HTERT RPE-1 (cell line): Measurements from ENCODE around the gene TTC7B.
"Not testable (repeated sequence)": the region's sequence is repeated elsewhere in the genome, so short reads cannot be mapped to it uniquely, and the experiment has no call there.

ENCODE experiments used
- in situ Hi-C: fragments of 300-500 bp; cut with MboI; formaldehyde crosslinking; loops from 4 replicates; pipeline ENCODE4 v1.14.3; 2020; ENCODE audit warnings: low sequenced_read_pairs

Gene TTC7B

DNA sequence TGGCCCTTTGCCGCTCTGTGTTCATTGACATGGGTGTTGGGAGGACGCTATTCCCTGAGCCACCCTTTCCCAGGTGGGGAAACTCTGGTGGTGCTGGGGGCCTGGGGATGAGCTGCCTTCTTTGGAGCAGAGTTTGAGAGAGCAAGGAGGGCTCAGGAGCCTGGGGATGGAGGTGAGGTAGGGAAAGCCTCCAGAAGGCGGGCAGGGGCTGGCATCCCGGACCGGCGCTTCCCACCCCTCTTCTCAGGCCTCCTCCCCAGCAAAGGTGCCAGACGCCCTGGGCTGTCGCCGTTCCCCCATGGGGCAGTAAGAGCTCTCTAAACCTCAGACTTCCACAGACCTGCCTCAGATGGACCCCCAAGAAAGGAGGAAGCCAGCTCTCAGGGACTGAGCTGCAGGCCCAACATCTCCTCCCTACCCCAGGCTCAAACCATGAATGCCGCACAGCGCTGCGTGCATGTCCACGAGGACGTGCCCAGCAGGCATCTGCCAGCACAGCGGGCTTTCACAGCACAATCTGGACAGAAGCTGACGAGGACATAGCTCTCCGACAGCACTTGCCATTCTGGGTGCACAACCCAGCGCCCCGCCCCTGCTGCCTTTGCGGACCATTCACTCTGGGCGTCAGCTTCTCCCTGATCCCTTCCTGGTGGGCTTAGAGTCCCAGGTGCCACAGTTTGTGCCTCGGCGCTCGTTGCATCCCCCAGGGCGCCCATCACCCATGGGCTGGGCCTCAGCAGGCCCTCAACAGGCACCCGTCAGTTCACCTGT lies 14.9 kb upstream of the TTC7B start:
- in situ Hi-C loops: no loop called here

DNA sequence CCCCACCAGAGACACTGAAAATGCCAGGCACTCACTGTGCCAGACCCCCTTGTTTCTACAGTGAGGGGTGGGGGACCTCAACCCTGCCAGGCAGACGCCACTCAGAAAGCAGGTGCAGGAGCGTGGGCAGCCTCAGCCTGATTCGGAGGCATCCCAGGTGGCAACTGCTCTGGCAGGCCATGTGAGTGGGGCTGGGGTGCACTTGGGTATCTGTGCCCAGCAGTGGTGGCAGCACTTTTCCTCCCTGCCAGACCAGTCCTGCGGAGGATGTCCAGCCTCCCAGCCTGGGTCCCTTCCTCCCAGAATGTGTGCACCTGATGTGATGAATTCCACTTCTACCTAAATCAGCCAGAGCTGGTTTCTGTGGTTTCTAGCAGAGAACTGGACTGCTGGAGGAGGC lies 13.4 kb upstream of the TTC7B start:
- in situ Hi-C loops: no loop called here

DNA sequence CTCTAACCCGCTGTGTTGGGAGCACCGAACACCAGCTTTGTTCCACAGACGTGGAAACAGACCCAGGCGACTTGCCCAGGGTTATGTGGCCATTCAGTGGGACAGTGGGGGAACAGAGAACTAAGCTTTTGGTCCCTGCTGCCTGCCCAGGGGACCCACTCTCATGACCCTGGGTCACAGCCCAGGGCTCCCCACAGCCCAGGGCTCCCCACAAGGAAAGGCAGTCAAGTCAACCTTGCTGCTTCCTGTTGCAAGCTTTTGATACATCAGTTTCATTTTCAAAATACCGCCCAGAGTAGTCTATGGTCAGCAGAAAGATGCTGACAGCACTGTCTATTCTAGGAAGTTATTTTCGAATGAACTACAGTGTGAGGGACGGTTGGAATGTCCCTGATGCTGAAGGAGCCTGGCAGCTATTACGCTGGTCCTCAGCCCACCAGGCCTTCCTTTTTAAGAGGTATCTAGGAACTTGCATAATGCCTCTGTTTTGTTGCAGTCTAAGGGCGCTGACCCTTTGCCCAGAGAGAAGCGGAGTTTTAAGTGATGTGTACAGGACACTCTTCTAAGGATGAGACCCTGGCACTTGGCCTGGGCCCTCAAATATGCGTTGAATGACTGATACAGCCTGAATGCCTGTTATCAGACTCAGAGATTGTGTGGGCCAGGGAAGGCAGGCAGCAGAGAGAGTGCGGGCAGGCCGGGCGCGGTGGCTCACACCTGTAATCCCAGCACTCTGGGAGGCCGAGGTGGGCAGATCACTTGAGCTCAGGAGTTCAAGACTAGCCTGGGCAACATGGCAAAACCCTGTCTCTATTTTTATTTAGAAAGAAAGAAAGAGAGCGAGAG lies 12.6 kb upstream of the TTC7B start:
- in situ Hi-C loops: no loop called here

DNA sequence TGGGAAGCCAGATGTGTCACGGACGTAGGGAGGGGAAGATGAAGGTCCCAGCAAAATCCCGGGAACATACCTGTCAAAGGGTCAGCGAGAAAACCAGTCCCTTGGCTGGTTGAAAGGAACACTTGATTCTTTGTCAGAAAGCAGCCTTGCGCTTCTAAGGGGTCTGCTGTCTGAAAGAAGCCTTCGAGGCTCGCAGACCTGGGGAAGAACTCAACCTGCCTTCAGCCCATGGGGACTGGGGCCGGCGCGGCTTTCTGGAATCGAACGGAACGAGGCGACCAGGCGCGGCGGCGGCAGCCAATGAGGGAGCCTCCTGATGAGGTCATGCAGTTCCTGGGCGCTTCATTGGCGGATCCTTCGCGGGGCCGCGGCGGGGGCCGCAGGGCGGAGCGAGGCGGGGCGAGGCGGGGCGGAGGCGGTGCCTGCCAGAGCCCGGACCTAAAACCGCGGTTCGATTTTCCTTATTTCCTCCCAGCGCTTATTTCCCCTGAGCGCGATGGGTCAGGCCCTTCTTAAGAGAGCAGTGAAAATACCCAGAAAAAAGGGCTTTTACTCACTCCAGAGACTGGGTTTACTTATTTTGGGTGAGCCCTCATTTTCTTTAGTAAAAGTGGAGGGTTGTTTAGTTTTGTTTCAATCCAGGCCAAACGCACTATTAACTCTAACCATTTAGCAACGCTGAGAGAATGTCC lies 11.8 kb upstream of the TTC7B start:
- in situ Hi-C loops: no loop called here

DNA sequence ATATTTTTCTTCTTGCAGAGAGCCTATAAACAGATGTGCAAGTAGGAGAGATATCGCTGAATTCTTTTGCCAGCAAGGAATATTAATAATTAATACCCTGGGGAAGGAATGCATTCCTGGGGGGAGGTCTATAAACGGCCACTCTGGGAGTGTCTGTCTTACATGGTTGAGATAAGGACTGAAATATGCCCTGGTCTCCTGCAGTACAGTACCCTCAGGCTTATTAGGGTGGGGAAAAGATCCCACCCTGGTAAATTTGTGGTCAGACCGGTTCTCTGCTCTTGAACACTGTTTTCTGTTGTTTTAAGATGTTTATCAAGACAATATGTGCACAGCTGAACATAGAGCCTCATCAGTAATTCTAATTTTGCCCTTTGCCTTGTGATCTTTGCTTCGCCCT lies 7.3 kb upstream of the TTC7B start:
- in situ Hi-C loops: not testable (repeated sequence)

DNA sequence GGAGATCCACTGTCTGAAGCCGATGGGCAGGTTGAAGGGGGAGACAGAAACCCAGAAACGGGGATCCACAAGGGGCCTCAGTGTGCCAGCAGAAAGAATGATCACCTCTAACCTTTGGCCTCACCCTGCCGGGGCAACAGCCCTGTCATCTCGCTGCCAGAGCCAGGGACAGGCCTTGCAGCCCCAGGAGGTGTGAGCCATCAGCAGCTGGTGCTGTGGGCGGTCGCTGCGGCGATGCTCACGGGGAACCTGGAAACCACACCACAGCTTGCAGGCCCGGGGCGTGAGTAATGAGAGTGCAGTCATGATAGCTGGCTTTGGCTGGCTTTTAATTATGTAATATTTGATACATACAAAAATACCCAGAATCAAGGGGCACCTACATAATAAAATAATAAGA lies 4.7 kb upstream of the TTC7B start:
- in situ Hi-C loops: no loop called here

DNA sequence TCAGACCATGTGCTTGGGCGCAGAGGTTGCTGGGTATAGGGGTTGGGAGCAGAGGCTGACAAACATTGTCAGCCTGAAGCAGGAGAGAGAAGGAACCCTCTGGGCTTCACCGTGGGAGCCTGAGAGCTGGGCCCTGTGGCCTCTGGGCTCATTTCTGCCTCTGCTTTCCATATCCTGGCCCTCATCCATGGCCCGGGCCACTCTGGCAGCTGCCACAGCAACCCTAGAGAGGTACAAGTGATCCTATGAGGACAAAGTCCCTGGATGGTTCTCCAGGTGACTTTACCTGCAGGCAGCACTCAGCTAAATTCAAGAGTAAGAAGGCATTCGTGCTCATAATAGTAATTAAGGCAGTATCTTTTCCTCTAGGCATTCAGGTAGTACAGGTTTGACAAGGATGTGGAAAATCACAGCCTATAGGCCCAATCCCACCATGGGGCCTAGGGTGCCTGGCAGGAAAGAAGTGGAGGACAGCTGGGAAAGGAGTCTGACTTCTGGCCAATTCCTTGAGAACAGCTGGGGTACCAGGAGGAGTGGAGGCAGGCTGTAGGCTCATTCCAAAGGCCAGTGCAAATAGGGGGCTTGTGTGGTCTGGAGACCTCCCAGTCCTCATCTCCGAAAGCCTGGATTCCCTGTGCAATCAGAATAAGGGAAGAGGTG lies 3.6 kb upstream of the TTC7B start:
- in situ Hi-C loops: no loop called here

DNA sequence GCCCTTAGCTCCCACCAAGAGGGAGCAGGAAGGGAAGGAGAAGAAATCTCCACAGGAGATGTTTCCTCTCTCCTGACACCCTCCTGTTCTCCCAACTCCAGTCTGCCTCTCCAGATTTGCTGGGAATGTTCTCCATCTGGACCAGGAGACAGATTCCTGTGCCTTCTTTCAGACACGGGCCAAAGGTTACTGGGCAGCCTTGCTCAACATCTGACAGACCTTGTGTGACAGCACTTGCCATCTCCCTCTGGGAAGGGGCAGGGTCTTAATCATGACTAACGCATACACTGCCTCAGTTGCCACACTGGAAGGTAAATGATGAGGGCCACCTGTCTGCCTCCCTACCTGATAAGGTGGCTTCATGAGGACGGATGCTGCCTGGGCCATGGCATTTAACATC lies 2.5 kb upstream of the TTC7B start:
- in situ Hi-C loops: no loop called here

DNA sequence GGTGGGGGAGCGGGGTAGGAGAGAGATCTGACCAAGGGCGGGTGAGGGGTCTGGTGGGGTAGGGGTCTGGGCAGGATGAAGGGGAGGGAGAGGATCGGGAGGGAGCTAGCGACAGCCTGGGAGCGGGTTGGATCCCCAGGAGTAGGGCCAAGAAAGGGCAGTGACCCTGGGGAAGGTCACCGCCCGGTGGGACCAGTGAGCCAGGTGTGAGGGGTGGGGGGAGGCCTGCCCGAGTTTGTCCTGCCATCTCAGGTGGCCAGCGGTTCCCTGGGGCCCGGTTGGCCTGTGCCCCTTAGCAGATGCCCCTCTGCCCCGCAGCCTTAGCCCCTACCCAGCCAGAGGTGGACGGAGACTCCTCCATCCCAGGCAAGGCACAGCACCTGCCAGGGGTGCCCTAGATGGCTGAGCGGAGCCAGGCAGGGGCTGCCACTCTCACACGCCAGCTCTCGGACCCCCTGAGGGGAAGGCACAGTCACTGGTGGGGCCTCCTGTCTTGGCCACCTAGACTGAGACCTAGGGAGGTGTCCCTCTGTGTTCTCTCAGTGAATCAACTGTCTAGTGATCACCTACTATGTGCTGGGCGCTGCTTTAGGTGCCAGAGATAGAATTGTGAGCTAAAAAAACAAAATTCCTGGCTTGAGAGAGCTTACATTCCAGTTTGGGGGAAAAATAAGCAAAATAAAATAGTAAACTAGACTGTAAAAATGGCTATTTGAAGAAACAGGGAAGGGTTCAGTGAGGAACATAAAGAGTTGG lies 629 bp upstream of the TTC7B start:
- in situ Hi-C loops: no loop called here

DNA sequence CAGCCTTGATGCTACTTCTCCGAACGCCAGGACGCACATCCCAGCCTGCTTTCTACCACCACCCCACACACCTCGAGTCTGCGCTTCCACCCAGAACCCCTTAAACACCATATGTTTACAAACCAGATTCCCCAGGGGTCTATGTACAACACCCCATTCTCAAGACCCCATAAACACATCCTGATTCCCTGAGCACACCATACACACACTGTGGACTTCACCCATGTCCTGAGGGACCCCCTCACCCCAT lies 733 bp downstream of the TTC7B start:
- in situ Hi-C loops: no loop called here

DNA sequence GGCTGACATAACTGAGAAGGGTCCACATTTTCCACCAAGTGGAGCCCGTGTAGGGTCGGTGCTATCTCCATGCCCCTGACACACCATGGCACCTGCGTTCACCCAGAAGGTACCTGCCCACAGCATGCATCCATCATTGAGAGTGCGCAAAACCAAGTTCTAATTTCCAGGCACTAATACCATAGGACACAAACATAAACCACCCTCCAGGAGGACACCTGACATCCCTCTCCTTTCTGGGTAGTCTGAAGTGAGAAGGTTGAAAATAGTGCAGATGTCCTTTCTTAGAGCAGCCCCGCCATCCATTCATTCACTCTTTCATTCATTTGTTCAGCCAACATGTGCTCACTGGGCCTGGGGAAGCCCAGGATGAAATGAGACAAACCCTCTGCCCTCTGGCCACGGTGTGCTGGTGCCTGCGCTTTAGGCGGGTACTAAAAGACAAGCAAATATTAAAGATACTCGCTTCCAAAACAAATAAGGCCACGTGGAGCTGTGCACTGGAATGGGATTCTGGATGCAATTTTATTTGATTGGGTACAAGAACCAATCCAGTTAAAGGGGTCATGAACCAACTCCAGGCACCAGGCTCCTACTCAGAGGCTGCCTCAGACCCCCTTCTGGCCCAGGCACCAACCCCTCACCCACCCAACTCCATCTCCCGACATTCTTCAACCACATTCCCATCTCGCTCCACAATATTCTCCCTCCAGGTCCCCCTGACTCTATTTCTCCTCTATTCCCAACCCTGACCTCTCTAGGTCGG lies 1.2 kb downstream of the TTC7B start:
- in situ Hi-C loops: no loop called here

DNA sequence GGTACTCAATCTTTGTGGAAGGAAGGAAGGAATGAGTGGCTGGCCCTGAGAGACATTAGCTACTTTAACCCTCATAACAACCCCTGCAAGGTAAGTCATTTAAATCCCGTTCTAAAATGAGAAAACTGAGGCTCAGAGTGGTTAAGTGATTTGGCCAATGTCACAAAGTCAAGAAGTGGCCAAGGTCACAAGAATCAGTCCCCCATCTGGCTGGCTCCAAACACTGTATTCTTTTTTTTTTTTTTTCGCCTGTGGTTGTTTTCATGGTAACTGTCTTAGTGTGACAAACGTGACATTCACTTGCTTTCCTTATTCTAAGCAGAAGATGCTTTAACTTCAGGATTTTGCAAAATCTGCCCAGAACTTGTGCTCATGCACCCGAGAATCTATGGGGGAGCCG lies 2.8 kb downstream of the TTC7B start:
- in situ Hi-C loops: no loop called here

DNA sequence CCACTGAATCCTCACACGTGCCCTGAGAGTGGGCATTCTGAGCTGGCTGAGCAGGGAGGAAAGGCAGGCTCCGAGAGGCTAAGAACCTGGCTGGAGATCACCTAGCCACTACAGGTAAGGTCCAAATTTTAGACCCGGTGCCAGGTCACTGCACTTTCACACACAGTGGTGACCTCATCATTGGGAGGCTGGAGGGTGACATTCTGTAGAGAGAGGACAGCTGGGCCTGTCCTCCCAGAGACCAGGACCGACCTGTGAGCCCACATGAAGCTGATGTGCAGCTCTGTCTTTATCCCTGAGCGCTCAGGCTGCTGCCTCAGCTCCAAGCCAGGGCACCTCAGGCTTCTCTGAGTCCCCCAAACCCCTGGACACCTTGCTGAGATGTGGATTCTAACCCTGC lies 4.1 kb downstream of the TTC7B start:
- in situ Hi-C loops: no loop called here

DNA sequence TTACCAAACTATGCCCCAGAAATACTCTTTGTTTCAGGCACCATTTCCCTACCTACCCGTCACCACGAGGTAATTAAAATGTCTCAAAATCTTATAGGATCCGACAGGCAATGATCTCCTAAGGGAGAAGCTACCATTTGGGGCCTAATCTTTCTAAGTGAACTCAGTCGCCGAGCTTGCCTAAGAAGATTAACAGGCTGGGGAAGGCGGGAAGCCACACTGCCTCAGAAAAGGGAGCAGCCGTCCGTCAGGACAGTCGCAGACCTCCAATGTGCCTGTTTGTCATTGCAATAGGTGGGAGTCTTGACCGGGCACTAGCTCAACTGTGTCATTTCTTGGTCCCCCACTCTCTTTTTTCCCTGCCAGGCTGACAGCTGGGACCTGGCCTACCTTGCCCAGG lies 4.6 kb downstream of the TTC7B start:
- in situ Hi-C loops: no loop called here

DNA sequence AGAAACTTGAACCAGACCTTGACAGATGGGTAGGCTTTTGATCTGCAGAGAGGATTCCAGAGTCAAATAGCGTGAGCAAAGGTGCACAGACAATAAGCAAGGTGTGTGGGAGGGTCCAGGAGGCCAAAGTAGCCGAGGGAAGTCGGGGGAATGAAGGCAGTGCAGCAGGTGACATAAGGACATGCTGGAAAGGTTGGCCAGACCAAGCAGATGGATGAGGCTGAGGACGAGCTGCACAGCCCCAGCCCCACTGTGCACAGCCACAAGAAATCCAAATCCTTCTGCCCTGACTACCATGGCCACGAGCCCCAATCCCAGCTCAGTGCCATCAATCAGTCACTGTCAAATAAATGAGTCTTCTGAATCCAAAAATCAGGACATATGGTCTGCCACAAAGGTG lies 5.4 kb downstream of the TTC7B start:
- in situ Hi-C loops: no loop called here

DNA sequence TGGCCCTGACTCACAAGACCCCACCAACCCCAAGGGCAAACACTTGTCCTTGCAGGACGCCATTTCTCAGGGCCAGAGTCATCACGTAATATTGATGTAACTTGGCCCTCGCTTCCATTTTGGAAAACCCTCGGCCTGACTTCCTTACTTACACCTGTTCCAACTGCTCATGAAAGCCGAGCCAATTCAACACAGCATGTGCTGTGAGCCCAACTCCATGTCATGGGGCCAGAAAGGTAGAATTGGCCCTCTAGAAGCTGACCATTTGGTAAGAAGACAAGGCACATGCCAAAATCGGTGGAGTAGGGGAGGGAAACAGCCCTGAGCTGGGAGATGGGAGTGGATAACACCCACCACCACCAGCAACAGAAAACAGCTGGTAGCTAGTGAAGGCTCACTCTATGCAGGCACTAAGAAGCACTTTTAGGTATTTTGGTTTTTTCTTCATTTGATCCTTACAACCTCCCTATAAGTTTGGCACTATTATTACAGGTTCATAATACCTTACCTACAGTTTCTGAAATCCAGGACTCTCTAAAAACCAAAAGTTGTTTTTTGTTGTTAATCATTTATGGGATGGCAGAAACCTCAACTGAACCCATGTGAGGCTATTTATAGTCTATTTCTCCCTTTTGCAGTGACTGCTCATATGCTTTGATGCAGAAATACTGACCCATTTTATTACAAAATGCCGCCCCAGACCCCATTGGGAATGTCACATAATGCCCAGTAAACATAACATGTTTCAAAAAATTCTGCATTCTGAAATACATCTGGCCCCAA lies 6.5 kb downstream of the TTC7B start:
- in situ Hi-C loops: no loop called here

DNA sequence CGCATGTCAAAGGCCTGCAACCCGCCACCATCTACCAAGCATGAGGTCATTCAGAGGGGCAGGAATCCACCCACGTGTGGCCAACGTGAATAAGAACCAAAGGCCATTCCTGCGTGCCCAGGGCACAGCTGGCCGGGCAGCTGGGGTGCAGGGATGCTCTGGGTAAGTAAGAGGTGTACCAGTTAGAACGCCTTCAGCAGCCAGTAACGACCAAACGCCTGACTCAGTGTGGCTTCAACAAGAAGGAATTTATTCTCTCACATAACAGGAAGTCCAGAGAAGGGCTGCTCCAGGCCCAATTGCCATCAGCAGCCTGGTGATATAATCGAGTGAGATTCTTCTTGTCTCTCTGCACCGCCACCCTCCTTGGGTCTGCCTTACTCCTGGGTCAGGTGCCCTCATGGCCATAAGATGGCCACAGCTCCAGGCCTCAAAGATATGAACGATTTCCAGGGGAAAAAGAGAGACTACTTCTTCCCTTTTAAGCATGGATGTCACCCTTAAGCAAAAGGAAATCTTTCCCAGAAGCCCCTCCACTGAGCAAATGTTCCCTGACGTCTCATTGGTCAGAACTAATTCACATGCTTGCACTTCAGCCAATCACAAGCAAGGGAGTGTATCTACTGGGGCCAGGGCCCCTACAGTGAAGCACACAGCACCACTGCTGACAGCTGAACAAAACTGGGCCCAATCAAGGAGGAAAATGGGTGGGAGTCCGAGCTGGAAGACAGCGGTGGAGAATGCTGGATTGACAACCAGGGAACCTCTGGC lies 7.3 kb downstream of the TTC7B start:
- in situ Hi-C loops: no loop called here

DNA sequence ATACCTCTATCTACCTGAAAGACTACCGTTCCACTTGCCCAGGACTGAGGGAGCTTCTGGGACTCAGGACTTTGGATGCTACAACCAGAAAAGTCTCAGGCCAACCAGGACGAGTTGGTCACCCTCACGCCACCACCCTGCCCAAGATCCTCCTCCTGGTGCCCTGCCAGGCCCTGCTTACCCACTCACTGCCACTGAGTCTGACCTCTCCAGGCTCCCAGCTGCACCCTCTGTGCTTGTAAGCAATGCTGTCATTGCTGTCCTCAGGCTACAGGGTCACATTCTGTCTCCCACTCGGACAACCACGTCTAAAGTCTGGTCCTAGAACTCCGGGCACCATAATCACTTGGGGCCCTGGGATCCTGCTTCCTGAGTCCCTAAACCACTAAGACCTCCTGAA lies 9.2 kb downstream of the TTC7B start:
- in situ Hi-C loops: no loop called here
